Keratinocyte (primary cell): ENCODE measurements around the gene TRAF3. TPM values are rescaled to one million over a fixed set of nuclear protein-coding genes. Genes with fewer than 3 reads are reported as not detected.

Experiments used
- DNase-seq: peaks from one replicate; pipeline ENCODE4 v3.0.0-alpha.2; 2011; ENCODE audit warnings: low read depth, missing footprints, low spot score
- FAIRE-seq: peaks from 2 replicates; lab custom pipeline; 2011; peaks lifted over from hg19 to GRCh38; lab: Jason Lieb, UNC
- H2AFZ ChIP-seq: 2 replicates; pipeline ENCODE4 v1.6.0; 2012; ENCODE audit warnings: low read length, control low read depth, inconsistent platforms; ENCODE audit not compliant: control insufficient read depth
- H3K27ac ChIP-seq: 2 replicates; pipeline ENCODE4 v1.5.1; 2011; ENCODE audit warnings: low read length; ENCODE audit not compliant: control insufficient read depth, insufficient read depth
- H3K27me3 ChIP-seq: 3 replicates; pipeline ENCODE4 v1.6.0; 2011; ENCODE audit warnings: low read length; ENCODE audit not compliant: control insufficient read depth, insufficient read depth; ENCODE audit errors: extremely low read depth
- H3K36me3 ChIP-seq, 2 experiments: 2 replicates in 1 of 2; 3 replicates in 1 of 2; pipeline ENCODE4 v1.5.1; 2011; ENCODE audit warnings: low read length in 2 of 2, mild to moderate bottlenecking in 1 of 2; ENCODE audit not compliant: control insufficient read depth in 2 of 2, insufficient read depth in 2 of 2; ENCODE audit errors: extremely low read depth in 1 of 2
- H3K4me1 ChIP-seq: 3 replicates; pipeline ENCODE4 v1.5.1; 2011; ENCODE audit warnings: low read length; ENCODE audit not compliant: control insufficient read depth, insufficient read depth; ENCODE audit errors: extremely low read depth
- H3K4me2 ChIP-seq: 3 replicates; pipeline ENCODE4 v1.6.0; 2011; ENCODE audit warnings: low read depth, low read length; ENCODE audit not compliant: control insufficient read depth, insufficient read depth; ENCODE audit errors: extremely low read depth
- H3K4me3 ChIP-seq, 3 experiments: fragments of 200-600 bp in 1 of 3; sonication (generic) in 1 of 3; 2 replicates in 2 of 3; 3 replicates in 1 of 3; pipeline ENCODE4 v1.5.1; 2011 to 2016; ENCODE audit warnings: low read length in 3 of 3, mild to moderate bottlenecking in 3 of 3, control low read depth in 2 of 3, inconsistent platforms in 1 of 3, low read depth in 1 of 3, mixed read lengths in 1 of 3, mixed run types in 1 of 3, moderate library complexity in 1 of 3; ENCODE audit not compliant: control insufficient read depth in 2 of 3, insufficient read depth in 2 of 3; ENCODE audit errors: extremely low read depth in 1 of 3
- H3K79me2 ChIP-seq: 2 replicates; pipeline ENCODE4 v1.6.0; 2012; ENCODE audit warnings: low read length; ENCODE audit not compliant: control insufficient read depth, insufficient read depth
- H3K9ac ChIP-seq: 3 replicates; pipeline ENCODE4 v1.6.0; 2011; ENCODE audit warnings: low read length; ENCODE audit not compliant: control insufficient read depth, insufficient read depth; ENCODE audit errors: extremely low read depth
- H3K9me1 ChIP-seq: 3 replicates; pipeline ENCODE4 v1.6.0; 2011; ENCODE audit warnings: low read length; ENCODE audit not compliant: control insufficient read depth, insufficient read depth; ENCODE audit errors: extremely low read depth
- H3K9me3 ChIP-seq: 2 replicates; pipeline ENCODE4 v1.5.1; 2012; ENCODE audit warnings: low read depth, low read length; ENCODE audit not compliant: control insufficient read depth
- H4K20me1 ChIP-seq: 3 replicates; pipeline ENCODE4 v1.6.0; 2011; ENCODE audit warnings: low read length; ENCODE audit not compliant: control insufficient read depth, insufficient read depth; ENCODE audit errors: extremely low read depth
- EZH2 ChIP-seq: IDR thresholded peaks from one replicate; pipeline ENCODE4 v1.6.1; 2012; ENCODE audit warnings: inconsistent platforms, mild to moderate bottlenecking, low read length, moderate library complexity
- dilution Hi-C: fragments of 300-500 bp; cut with MboI; formaldehyde crosslinking; loops from one replicate; pipeline ENCODE4 v1.7.0; 2020; ENCODE audit warnings: low sequenced_read_pairs; ENCODE audit not compliant: extremely low pct_ligation_motif_present
- polyA plus RNA-seq, 5 experiments: library from polyadenylated mRNA; depleted of rRNA in 3 of 5; stranded (reverse) in 3 of 5; stranded (forward) in 1 of 5; unstranded in 1 of 5; fragments of >200 nt; gene quantifications; 1 replicate in 1 of 5; 2 replicates in 3 of 5; 3 replicates in 1 of 5; pipeline versions ENCODE4 v1.2.1 to v1.2.3, GENCODE V29; 2011 to 2012; ENCODE audit warnings: missing spikeins in 2 of 5, low read depth in 1 of 5, low replicate concordance in 1 of 5
- TF ChIP-seq, protein P1 (sequence below), 3 experiments: IDR thresholded peaks in 1 of 3; conservative IDR thresholded peaks in 1 of 3; optimal IDR thresholded peaks in 1 of 3; 2 replicates in 2 of 3; 3 replicates in 1 of 3; pipeline versions ENCODE3 to v1.5.1; 2011; ENCODE audit warnings: low read length in 3 of 3, mild to moderate bottlenecking in 3 of 3, moderate library complexity in 2 of 3, control low read depth in 1 of 3, inconsistent platforms in 1 of 3; ENCODE audit not compliant: insufficient read depth in 2 of 3; ENCODE audit errors: extremely low read depth in 1 of 3

TRAF3 gene
- polyA plus RNA-seq, 1 donor (not counting 4 experiments of a cell fraction or from before 2014, with no cell fraction given), result 12.5 TPM

DNA sequence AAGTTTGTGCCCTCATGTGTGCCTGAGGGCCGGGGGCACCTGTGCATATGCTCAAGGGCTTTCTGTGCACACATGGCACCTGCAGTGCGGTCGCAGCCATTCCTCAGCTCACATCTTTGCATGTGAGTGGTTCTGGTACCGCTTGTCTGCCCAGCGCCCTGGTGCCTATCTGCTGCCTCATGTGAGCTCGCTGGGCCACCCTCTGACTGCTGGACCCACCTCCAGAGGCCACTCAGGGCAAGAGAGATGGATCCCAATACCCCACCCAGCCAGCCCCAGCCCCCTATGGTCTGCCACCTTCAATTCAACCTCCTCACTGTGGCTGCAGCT, 139.8 kb downstream of the TRAF3 start:
- dilution Hi-C loops, result no loop called here
- H2AFZ ChIP-seq, result no peak overlapping the region

DNA sequence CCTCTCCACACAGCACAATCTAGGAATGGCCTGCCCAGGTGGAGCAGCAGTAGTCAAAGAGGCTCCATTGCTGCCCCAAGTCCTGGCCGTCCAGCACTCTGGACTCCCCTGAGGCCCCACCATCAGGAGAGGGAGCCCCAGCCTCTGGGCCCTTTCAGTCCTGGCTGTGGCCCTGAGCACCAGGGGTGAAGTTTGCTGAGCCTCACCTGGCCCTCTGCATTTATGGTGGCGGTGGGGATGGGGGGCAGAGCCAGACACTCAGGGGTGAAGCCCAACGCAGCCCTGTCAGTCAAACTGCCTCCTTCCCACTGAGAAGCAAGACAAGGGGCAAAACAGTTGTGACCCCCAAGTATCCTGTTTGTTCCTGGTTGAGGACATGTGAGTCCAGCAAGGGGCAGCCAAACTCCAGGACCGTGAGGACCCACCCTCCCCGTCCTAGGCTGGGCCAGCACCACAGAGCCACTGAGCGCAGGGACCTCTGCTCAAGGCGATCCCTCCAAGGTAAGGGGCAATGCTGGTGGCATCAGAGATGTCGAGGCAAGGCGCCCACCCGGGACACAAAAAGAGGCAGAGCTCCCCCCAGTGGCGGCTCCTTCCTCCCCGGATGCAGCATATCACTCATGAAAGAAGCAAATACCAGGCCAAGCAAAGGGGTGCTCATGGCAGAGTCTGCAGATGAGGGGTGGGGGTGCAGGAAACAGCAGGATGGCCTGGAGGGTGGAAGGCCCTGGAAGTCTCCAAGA, 140.4 kb downstream of the TRAF3 start:
- Histone ChIP-seq H2AFZ (no peak overlapping the region), H4K20me1 (no peaks in the 10 kb centered on the region), H3K79me2 (no peaks in the 10 kb centered on the region), H3K4me1 (no peaks in the 10 kb centered on the region), H3K4me2 (no peak overlapping the region), H3K9me1 (no peaks in the 10 kb centered on the region), H3K36me3 (no peaks in the 10 kb centered on the region), H3K27ac (no peak overlapping the region), H3K9me3 (peaks cover 1% of the 10 kb centered on the region), H3K27me3 (peaks cover 9% of the 10 kb centered on the region), H3K4me3 (no peak overlapping the region), H3K9ac (no peak overlapping the region)
- DNase-seq (no peak), FAIRE-seq (no peak)
- TF ChIP-seq, protein P1, sequence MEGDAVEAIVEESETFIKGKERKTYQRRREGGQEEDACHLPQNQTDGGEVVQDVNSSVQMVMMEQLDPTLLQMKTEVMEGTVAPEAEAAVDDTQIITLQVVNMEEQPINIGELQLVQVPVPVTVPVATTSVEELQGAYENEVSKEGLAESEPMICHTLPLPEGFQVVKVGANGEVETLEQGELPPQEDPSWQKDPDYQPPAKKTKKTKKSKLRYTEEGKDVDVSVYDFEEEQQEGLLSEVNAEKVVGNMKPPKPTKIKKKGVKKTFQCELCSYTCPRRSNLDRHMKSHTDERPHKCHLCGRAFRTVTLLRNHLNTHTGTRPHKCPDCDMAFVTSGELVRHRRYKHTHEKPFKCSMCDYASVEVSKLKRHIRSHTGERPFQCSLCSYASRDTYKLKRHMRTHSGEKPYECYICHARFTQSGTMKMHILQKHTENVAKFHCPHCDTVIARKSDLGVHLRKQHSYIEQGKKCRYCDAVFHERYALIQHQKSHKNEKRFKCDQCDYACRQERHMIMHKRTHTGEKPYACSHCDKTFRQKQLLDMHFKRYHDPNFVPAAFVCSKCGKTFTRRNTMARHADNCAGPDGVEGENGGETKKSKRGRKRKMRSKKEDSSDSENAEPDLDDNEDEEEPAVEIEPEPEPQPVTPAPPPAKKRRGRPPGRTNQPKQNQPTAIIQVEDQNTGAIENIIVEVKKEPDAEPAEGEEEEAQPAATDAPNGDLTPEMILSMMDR (optimal IDR thresholded peaks at IDR 0.05 in 1 of 3, IDR thresholded peaks at IDR 0.05 in 1 of 3, conservative IDR thresholded peaks at IDR 0.05 in 1 of 3; ENCODE audit: extremely low read depth in 1 of 3, insufficient read depth in 2 of 3, low read length in 3 of 3), result peak; percentile 60 to 69 (median 61)
- TF ChIP-seq EZH2, result no peak
- dilution Hi-C loops, result no loop called here

More for the DNA sequence above, 139.8 kb downstream of the TRAF3 start:
- Histone ChIP-seq H4K20me1 (no peaks in the 10 kb centered on the region), H3K9ac (no peak overlapping the region), H3K36me3 (no peaks in the 10 kb centered on the region), H3K4me2 (no peak overlapping the region), H3K4me1 (no peaks in the 10 kb centered on the region), H3K27ac (no peak overlapping the region), H3K9me1 (no peaks in the 10 kb centered on the region), H3K79me2 (no peaks in the 10 kb centered on the region), H3K27me3 (peaks cover 3% of the 10 kb centered on the region), H3K4me3 (no peak overlapping the region), H3K9me3 (peaks cover 1% of the 10 kb centered on the region)
- FAIRE-seq, result no peak
- TF ChIP-seq, protein P1 (optimal IDR thresholded peaks at IDR 0.05 in 1 of 3, IDR thresholded peaks at IDR 0.05 in 1 of 3, conservative IDR thresholded peaks at IDR 0.05 in 1 of 3; ENCODE audit: extremely low read depth in 1 of 3, insufficient read depth in 2 of 3, low read length in 3 of 3), result no peak
- no peak for TF ChIP-seq EZH2
- DNase-seq, result no peak
